Osteoblast (primary cell): ENCODE results near the gene MRC1. TPM values are rescaled to one million over a fixed set of nuclear protein-coding genes. Genes with fewer than 3 reads are reported as not detected.

Experiments used
- DNase-seq: peaks from one replicate; pipeline ENCODE4 v3.0.0; 2011; ENCODE audit warnings: low spot score, mixed read lengths; ENCODE audit not compliant: insufficient read length; ENCODE audit errors: missing footprints
- H2AFZ ChIP-seq: 2 replicates; pipeline ENCODE4 v1.6.0; 2011; ENCODE audit warnings: mild to moderate bottlenecking, low read length
- H3K27ac ChIP-seq: 2 replicates; pipeline ENCODE4 v1.5.1; 2011; ENCODE audit warnings: mild to moderate bottlenecking, low read depth, low read length, moderate library complexity
- H3K27me3 ChIP-seq: 2 replicates; pipeline ENCODE4 v1.6.0; 2012; ENCODE audit warnings: mild to moderate bottlenecking, control low read depth, inconsistent platforms, low read length, moderate library complexity; ENCODE audit not compliant: insufficient read depth
- H3K36me3 ChIP-seq: 2 replicates; pipeline ENCODE4 v1.5.1; 2011; ENCODE audit warnings: mild to moderate bottlenecking, low read length, control low read depth, moderate library complexity; ENCODE audit not compliant: insufficient read depth
- H3K4me1 ChIP-seq: 2 replicates; pipeline ENCODE4 v1.5.1; 2011; ENCODE audit warnings: mild to moderate bottlenecking, low read length, control low read depth, moderate library complexity; ENCODE audit not compliant: insufficient read depth
- H3K4me2 ChIP-seq: 2 replicates; pipeline ENCODE4 v1.6.0; 2011; ENCODE audit warnings: mild to moderate bottlenecking, low read length; ENCODE audit not compliant: insufficient read depth
- H3K4me3 ChIP-seq: fragments of 200-600 bp; sonication (generic); 3 replicates; pipeline ENCODE4 v1.5.1; 2012; ENCODE audit warnings: mild to moderate bottlenecking, low read length, inconsistent platforms; ENCODE audit not compliant: insufficient read depth
- H3K79me2 ChIP-seq: 2 replicates; pipeline ENCODE4 v1.6.0; 2012; ENCODE audit warnings: mild to moderate bottlenecking, low read length, control low read depth, inconsistent platforms; ENCODE audit not compliant: insufficient read depth
- H3K9me3 ChIP-seq: 2 replicates; pipeline ENCODE4 v1.5.1; 2011; ENCODE audit warnings: low read depth, low read length, control low read depth
- H4K20me1 ChIP-seq: 2 replicates; pipeline ENCODE4 v1.6.0; 2012; ENCODE audit warnings: mild to moderate bottlenecking, low read length, control low read depth; ENCODE audit not compliant: insufficient read depth
- total RNA-seq: library from RNA; depleted of rRNA; stranded (reverse); fragments of >200 nt; gene quantifications from 2 replicates; pipeline ENCODE4 v1.2.3, GENCODE V29; 2012
- TF ChIP-seq, protein P1 (sequence below): IDR thresholded peaks from 2 replicates; pipeline ENCODE4 v1.5.1; 2011; ENCODE audit warnings: mild to moderate bottlenecking, low read depth, low read length, moderate library complexity; ENCODE audit errors: extremely low read depth

Gene MRC1
- total RNA-seq, 1 donor, result 0.36 TPM

GRCh38 chr10:17891435-17891834, 82.3 kb downstream of the MRC1 start:
- Histone ChIP-seq H3K9me3 (no peaks in the 10 kb centered on the region), H4K20me1 (no peaks in the 10 kb centered on the region), H3K4me2 (no peak overlapping the region), H3K79me2 (no peaks in the 10 kb centered on the region), H3K4me3 (no peak overlapping the region), H3K4me1 (no peaks in the 10 kb centered on the region), H3K27ac (no peak overlapping the region), H3K27me3 (no peaks in the 10 kb centered on the region), H2AFZ (no peak overlapping the region), H3K36me3 (no peaks in the 10 kb centered on the region)
- TF ChIP-seq, protein P1, sequence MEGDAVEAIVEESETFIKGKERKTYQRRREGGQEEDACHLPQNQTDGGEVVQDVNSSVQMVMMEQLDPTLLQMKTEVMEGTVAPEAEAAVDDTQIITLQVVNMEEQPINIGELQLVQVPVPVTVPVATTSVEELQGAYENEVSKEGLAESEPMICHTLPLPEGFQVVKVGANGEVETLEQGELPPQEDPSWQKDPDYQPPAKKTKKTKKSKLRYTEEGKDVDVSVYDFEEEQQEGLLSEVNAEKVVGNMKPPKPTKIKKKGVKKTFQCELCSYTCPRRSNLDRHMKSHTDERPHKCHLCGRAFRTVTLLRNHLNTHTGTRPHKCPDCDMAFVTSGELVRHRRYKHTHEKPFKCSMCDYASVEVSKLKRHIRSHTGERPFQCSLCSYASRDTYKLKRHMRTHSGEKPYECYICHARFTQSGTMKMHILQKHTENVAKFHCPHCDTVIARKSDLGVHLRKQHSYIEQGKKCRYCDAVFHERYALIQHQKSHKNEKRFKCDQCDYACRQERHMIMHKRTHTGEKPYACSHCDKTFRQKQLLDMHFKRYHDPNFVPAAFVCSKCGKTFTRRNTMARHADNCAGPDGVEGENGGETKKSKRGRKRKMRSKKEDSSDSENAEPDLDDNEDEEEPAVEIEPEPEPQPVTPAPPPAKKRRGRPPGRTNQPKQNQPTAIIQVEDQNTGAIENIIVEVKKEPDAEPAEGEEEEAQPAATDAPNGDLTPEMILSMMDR, result no peak
- DNase-seq, result no peak

- TF ChIP-seq, protein P1, result no peak
- Histone ChIP-seq H3K4me2 (no peak overlapping the region), H2AFZ (no peak overlapping the region)
Measured at GRCh38 chr10:17904564-17904963, 95.4 kb downstream of the MRC1 start.

GRCh38 chr10:17905491-17905890, 96.3 kb downstream of the MRC1 start:
- Histone ChIP-seq H2AFZ (no peak overlapping the region), H3K79me2 (no peaks in the 10 kb centered on the region), H4K20me1 (no peaks in the 10 kb centered on the region), H3K4me1 (no peaks in the 10 kb centered on the region), H3K4me3 (no peak overlapping the region), H3K36me3 (no peaks in the 10 kb centered on the region), H3K27me3 (peaks cover 7% of the 10 kb centered on the region), H3K4me2 (no peak overlapping the region), H3K9me3 (no peaks in the 10 kb centered on the region), H3K27ac (no peak overlapping the region)
- DNase-seq, result no peak
- TF ChIP-seq, protein P1, result no peak

More at GRCh38 chr10:17904564-17904963, 95.4 kb downstream of the MRC1 start:
- DNase-seq, result no peak
- H3K9me3 ChIP-seq, result no peaks in the 10 kb centered on the region
- H3K27ac ChIP-seq, result no peak overlapping the region
- H3K79me2 ChIP-seq, result no peaks in the 10 kb centered on the region
- peaks cover 7% of the 10 kb centered on the region for H3K27me3 ChIP-seq
- no peaks in the 10 kb centered on the region for H3K36me3 ChIP-seq
- H4K20me1 ChIP-seq, result no peaks in the 10 kb centered on the region
- H3K4me1 ChIP-seq, result no peaks in the 10 kb centered on the region
- no peak overlapping the region for H3K4me3 ChIP-seq

- DNase-seq, result no peak
- no peaks in the 10 kb centered on the region for H4K20me1 ChIP-seq
- no peaks in the 10 kb centered on the region for H3K9me3 ChIP-seq
- TF ChIP-seq, protein P1, result no peak
- H3K4me2 ChIP-seq, result no peak overlapping the region
- no peak overlapping the region for H3K4me3 ChIP-seq
- H2AFZ ChIP-seq, result no peak overlapping the region
- H3K27me3 ChIP-seq, result peaks cover 7% of the 10 kb centered on the region
- no peak overlapping the region for H3K27ac ChIP-seq
- no peaks in the 10 kb centered on the region for H3K4me1 ChIP-seq
- H3K79me2 ChIP-seq, result no peaks in the 10 kb centered on the region
- no peaks in the 10 kb centered on the region for H3K36me3 ChIP-seq
Measured at GRCh38 chr10:17906002-17906401, 96.9 kb downstream of the MRC1 start.
